Epithelial cell of prostate (primary cell): ENCODE data around the gene MRPS2.
"Not testable (repeated sequence)": the region's sequence is repeated elsewhere in the genome, so short reads cannot be mapped to it uniquely, and the experiment has no call there.

ENCODE experiments used
- DNase-seq: peaks from one replicate; pipeline ENCODE4 v3.0.0-alpha.2; 2011; ENCODE audit warnings: low read depth, low spot score
- H3K27ac ChIP-seq: fragments of 450-650 bp; 2 replicates; pipeline ENCODE4 v1.5.1; 2017; ENCODE audit warnings: mild to moderate bottlenecking

Gene MRPS2

DNA sequence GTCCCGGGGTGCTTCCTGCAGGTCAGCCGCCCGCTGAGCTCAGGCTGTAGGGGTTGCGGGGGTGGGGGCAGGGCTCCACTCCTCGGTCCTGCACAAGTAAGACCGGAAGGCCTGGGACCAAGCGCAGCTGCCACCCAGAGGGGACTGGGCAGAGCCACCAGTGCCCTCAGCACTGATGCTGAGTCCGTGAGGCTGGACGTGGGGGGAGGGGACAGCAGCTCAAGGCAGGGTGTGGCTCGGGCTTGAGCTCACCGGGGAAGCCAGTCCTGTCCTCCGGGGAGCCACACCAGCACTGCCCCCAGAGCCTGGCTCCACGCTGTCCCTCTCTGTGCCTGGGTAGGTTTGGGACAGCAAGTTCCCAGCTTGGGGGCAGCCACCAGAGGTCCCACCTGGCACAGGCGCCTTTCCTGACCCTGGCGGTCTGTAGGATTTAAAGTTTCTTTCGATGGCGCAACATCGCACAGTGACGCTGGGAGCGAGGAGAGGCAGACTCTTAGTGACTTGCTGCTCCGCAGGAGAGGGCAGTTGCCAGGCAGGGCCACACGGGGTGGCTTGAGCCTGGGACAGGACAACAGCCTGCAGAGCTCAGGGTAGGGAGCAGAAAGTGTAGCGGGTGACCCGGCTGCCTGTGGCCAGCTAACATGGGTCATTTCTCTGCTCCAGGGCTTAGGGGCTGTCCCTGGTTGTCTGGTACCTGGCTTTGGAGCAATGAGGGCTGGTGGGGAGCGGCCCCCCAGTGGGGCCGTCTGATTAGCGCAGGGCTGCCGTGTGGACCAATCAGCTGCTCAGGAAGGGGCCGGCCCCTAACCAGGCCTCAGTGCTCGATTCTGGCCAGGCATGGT, 26.5 kb downstream of the MRPS2 start:
- DNase-seq: no peak
- no peak overlapping the region for H3K27ac ChIP-seq

DNA sequence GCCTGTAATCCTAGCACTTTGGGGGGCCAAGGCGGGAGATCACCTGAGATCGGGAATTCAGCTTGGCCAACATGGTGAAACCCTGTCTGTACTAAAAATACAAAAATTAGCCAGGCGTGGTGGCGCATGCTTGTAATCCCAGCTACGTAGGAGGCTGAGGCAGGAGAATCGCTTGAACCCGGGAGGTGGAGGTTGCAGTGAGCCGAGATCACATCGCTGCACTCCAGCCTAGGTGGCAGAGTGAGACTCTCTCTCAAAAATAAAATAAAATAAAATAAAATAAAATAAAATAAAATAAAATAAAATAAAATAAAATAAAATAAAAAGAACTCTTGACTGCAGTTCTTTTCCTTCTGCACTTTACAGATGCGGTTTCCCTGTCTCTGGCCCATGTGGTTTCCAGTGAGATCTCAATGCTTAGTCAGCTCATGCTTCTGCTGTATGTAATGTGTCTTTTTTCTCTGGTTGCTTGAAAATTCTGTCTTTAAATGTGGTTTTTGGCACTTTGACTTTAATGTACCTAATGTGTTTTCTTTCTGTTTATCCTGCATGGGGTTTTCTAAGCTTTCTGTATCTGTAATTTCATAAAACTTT, 28.5 kb downstream of the MRPS2 start:
- not testable (repeated sequence) for DNase-seq, H3K27ac ChIP-seq

GRCh38 chr9:135530146-135530545, 29.7 kb downstream of the MRPS2 start:
- H3K27ac ChIP-seq: no peak overlapping the region
- DNase-seq: no peak

DNA sequence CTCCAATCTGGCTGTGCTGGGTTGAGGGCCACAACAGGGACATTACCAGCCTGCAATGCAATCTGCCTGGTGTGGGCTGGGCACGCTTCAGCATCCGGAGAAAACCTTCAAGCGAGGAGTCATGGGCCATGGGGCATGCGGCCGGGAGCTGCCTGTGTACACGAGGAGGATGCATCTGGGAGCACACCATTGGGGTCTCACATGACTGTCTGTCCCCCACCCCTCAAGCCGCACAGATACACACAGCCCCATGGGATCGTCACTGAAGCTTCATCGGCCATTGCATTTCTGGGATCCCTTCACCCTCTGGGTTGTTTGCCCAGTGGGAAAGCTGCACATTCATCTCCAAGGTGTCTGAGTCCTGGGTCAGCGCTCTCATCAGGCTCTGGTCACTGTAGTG, 30.6 kb downstream of the MRPS2 start:
- no peak overlapping the region for H3K27ac ChIP-seq
- DNase-seq: no peak

DNA sequence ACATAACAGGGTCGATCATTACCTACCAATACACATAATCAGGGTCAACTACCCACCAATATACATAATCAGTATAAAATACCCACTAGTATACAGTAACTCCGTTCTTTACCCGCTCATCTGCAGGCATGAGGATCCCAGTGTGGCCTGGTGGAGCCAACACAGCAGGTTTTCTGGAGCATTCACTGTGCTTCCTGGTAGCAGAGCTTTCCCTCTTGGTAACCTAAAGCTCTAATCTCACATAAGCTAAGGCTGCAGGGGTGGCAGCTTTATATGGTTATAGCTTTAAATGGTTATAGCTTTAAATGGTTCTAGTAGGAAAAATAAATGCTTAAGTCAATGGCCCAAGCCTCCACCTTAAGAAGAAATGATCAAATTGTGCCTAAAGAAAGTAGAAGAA, 32.6 kb downstream of the MRPS2 start:
- DNase-seq: no peak
- H3K27ac ChIP-seq: no peak overlapping the region

- no peak overlapping the region for H3K27ac ChIP-seq
- DNase-seq: no peak
Measured at GRCh38 chr9:135533674-135534073, 33.2 kb downstream of the MRPS2 start.

- DNase-seq, H3K27ac ChIP-seq: not testable (repeated sequence)
Measured at GRCh38 chr9:135534192-135534711, 33.8 kb downstream of the MRPS2 start.

GRCh38 chr9:135534826-135535225, 34.3 kb downstream of the MRPS2 start:
- not testable (repeated sequence) for H3K27ac ChIP-seq, DNase-seq

DNA sequence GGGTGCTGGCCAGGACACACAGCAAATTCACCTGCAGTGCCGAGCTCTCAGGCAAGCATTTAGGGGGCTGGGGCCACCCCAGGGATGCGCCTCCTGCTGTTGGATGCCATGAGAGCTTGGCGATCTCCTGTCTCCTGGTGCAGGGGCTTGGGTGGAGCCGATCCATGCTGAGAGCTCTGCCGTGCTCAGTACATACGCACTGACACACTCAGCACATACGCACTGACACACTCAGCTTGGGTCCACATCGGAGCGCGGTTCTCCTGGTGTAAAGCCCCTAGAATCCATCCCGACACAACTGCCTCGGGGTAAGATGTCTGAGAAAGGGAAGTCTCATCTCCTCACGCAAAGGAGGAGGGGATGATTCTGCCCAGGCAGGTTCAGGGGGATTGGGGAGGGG, 35.1 kb downstream of the MRPS2 start:
- not testable (repeated sequence) for H3K27ac ChIP-seq, DNase-seq

GRCh38 chr9:135536216-135536615, 35.7 kb downstream of the MRPS2 start:
- DNase-seq: no peak
- H3K27ac ChIP-seq: no peak overlapping the region

GRCh38 chr9:135543262-135543894, 42.9 kb downstream of the MRPS2 start:
- H3K27ac ChIP-seq, DNase-seq: not testable (repeated sequence)

DNA sequence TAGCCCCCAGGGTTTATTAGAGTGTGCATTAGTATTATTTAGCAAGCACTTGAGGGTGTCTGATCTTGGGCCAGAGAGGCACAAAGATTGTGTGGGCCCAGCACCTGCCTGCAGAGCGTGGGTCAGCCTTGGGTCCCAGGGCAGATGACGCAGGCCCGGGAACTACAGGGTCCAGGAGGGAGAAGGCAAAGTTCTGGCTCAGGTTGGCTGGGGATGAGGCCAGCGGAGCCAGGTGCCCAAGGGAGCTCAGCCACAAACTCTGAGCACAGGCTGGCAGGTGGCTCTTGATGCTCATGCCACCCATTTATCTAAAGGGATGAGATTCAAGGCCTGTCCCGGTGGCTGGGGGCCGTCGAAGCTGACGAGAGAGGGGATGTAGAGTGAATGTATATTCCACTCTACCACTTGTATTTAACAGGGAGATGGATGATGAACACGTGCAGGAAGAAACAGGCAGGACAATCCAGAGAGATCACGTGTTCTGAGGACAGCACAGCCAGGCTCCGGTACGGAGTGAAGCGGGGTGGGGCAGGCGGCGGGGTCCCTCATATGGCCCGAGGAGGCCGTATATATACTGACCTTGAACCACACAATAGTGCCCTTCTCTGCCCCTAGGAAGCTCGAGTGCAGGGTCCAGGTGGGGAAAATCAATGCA, 44.6 kb downstream of the MRPS2 start:
- DNase-seq: no peak
- no peak overlapping the region for H3K27ac ChIP-seq

DNA sequence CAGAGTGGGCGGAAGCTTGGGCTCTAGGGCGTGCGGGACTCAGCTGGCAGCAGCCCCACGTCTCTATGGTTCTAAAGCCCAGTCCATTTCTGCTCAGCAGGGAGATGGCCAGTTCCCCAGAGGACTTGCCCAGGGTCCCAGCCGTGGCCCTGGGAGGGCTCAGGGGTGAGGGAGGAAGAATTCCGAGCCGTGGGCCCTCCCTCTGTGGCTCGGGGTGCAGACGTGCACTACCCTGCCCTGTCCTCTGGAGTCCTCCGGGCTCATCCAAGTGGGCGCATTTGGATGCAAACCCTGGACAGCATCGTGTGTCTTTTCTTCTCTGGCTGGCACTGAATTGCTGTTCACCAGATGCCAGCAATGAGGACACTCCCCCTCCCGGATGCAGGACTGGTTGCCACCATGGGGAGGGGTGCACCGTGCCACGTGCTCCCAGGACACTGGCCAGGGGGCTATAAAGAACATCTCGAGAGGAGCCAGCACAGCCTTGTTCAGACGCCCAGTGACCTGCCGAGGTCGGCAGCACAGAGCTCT, 45.2 kb downstream of the MRPS2 start, which contains the start of gene OBP2A:
TSS of gene OBP2A (plus strand) at position 481 of the 531 bp plus-strand sequence. CDS start 55 bp downstream, outside the sequence.
- H3K27ac ChIP-seq, DNase-seq: not testable (repeated sequence)

GRCh38 chr9:135546792-135547617, 46.5 kb downstream of the MRPS2 start:
- not testable (repeated sequence) for DNase-seq, H3K27ac ChIP-seq

DNA sequence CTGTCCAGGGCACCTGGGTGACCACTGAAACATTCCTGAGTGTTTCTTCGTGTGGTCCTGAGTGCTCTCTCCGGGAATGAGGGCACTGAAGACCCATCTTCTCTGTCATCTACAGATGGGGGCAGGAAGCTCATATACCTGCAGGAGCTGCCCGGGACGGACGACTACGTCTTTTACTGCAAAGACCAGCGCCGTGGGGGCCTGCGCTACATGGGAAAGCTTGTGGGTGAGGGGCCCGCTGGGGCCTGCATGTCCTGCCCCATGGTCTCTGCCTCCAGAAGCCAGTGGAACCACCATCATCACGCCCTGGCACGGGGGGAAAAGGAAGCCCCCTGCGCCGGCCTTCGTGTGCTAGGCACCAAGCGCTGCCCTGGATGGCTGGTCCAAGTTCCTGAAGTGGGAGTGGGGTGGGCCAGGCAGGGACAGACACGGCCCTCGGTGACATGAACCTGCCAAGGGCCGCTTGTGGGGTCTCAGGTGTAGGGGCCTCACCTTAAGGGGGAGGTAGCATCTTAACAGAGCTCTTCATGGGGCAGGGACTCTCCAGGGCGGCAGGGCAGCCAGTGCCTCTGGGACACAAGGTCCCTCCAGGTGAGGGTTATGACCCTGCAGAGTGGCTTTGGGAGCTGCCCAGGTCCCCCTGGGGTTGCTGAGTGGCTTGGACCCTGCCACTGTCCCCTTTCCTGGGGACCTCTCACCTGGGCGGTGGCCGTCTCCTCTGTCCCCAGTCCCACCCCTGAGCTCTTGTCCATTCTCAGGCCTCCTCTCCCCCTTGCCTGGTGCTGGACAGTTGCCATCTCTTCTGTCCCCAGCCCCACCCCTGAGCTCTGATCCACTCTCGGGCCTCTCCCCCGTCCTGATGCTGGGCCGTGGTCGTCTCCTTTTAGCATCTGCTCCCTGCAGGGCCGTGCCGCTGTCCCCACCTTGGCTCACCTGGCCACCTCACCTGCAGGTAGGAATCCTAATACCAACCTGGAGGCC, 47.6 kb downstream of the MRPS2 start:
- no peak for DNase-seq
- no peak overlapping the region for H3K27ac ChIP-seq

- not testable (repeated sequence) for H3K27ac ChIP-seq, DNase-seq
Measured at GRCh38 chr9:135549478-135550343, 49.2 kb downstream of the MRPS2 start.

GRCh38 chr9:135550344-135550918, 49.9 kb downstream of the MRPS2 start:
- DNase-seq: no peak
- H3K27ac ChIP-seq: no peak overlapping the region
